Breast epithelium (tissue), 4 donors: ENCODE results near the gene WWOX. TPM values are rescaled to one million over a fixed set of nuclear protein-coding genes. Genes with fewer than 3 reads are reported as not detected.

Experiments used
- DNase-seq, 2 donors: peaks; one replicate each; pipeline ENCODE4 v3.0.0-alpha.2; 2019; ENCODE audit warnings: low spot score in 2 of 2
- H3K27ac ChIP-seq, 2 donors: fragments of 200-600 bp; sonication (generic) in 1 of 2; one replicate each; pipeline ENCODE4 v1.5.1; 2016 to 2019; ENCODE audit warnings: mild to moderate bottlenecking in 1 of 2
- H3K27me3 ChIP-seq, 2 donors: fragments of 200-600 bp; sonication (generic) in 1 of 2; one replicate each; pipeline versions ENCODE4 v1.5.1 to v1.6.0; 2017 to 2019; ENCODE audit warnings: control low read depth in 1 of 2, mild to moderate bottlenecking in 1 of 2
- H3K36me3 ChIP-seq: fragments of 200-600 bp; one replicate; pipeline ENCODE4 v1.5.1; 2019
- H3K4me1 ChIP-seq, 2 donors: fragments of 200-600 bp; sonication (generic); one replicate each; pipeline ENCODE4 v1.5.1; 2016 to 2019; ENCODE audit warnings: control low read depth in 1 of 2
- H3K4me3 ChIP-seq, 3 donors: fragments of 200-600 bp; sonication (generic); 1 replicate in 2 of 3; 2 replicates in 1 of 3; pipeline ENCODE4 v1.5.1; 2016 to 2019; ENCODE audit warnings: mild to moderate bottlenecking in 3 of 3, moderate library complexity in 2 of 3
- H3K9me3 ChIP-seq, 2 donors: fragments of 200-600 bp; sonication (generic) in 1 of 2; one replicate each; pipeline ENCODE4 v1.5.1; 2016 to 2019; ENCODE audit warnings: control low read depth in 1 of 2
- CTCF ChIP-seq, 3 donors: fragments of 450-650 bp; IDR thresholded peaks; one replicate each; pipeline ENCODE4 v1.5.1; 2016 to 2017; ENCODE audit warnings: antibody characterized with exemption in 3 of 3, mild to moderate bottlenecking in 3 of 3, moderate library complexity in 3 of 3
- POLR2A ChIP-seq: fragments of 450-650 bp; IDR thresholded peaks from one replicate; pipeline ENCODE4 v1.6.1; 2016; ENCODE audit warnings: antibody characterized with exemption, mild to moderate bottlenecking, moderate library complexity
- POLR2AphosphoS5 ChIP-seq, 3 donors: sonication (generic); formaldehyde crosslinking; IDR thresholded peaks; one replicate each; pipeline ENCODE4 v1.6.1; 2017; ENCODE audit warnings: antibody characterized with exemption in 3 of 3
- intact Hi-C: fragments of 100-400 bp; cut with DNase I; formaldehyde crosslinking; loops from one replicate; pipeline ENCODE4 v1.15.1; 2023; ENCODE audit warnings: low total_unique reads
- total RNA-seq, 3 donors: library from RNA; depleted of rRNA; stranded (reverse); fragments of >200 nt; gene quantifications; one replicate each; pipeline ENCODE4 v1.1.0, GENCODE V29; 2016

The WWOX gene
- total RNA-seq, 3 donors from 2014 or later, result 42.9 to 73.6 (median 43.4) TPM

- TF ChIP-seq CTCF (IDR thresholded peaks at IDR 0.05) (no peak), POLR2AphosphoS5 (IDR thresholded peaks at IDR 0.05) (no peak), POLR2A (no peak)
- DNase-seq, result no peak
- Histone ChIP-seq H3K27me3 (no peaks in the 10 kb centered on the region), H3K27ac (no peak overlapping the region), H3K36me3 (no peaks in the 10 kb centered on the region), H3K4me3 (no peak overlapping the region), H3K9me3 (no peaks in the 10 kb centered on the region), H3K4me1 (no peaks in the 10 kb centered on the region)
- intact Hi-C loops, result loop anchor here (5.0 kb wide), 1 partner anchor 1793 kb away; no protein-coding TSS in a partner anchor
Measured at GRCh38 chr16:78903843-78904242, 804.4 kb downstream of the WWOX start.

- Histone ChIP-seq H3K4me1 (no peaks in the 10 kb centered on the region), H3K27me3 (no peaks in the 10 kb centered on the region), H3K36me3 (no peaks in the 10 kb centered on the region), H3K4me3 (no peak overlapping the region), H3K27ac (no peak overlapping the region), H3K9me3 (no peaks in the 10 kb centered on the region)
- intact Hi-C loops, result no loop called here
- no peak for DNase-seq
- TF ChIP-seq POLR2A (no peak), CTCF (IDR thresholded peaks at IDR 0.05) (no peak), POLR2AphosphoS5 (IDR thresholded peaks at IDR 0.05) (no peak)
Measured at GRCh38 chr16:78906135-78906534, 806.7 kb downstream of the WWOX start.

- Histone ChIP-seq H3K36me3 (no peaks in the 10 kb centered on the region), H3K4me1 (no peaks in the 10 kb centered on the region), H3K27ac (no peak overlapping the region), H3K9me3 (no peaks in the 10 kb centered on the region), H3K27me3 (no peaks in the 10 kb centered on the region), H3K4me3 (no peak overlapping the region)
- no peak for DNase-seq
- intact Hi-C loops, result no loop called here
- no peak for TF ChIP-seq CTCF (IDR thresholded peaks at IDR 0.05)
- TF ChIP-seq POLR2A, result no peak
- no peak for TF ChIP-seq POLR2AphosphoS5 (IDR thresholded peaks at IDR 0.05)
Measured at GRCh38 chr16:78909226-78909625, 809.8 kb downstream of the WWOX start.

GRCh38 chr16:78915811-78916345 is 816.4 kb downstream of the WWOX start:
- DNase-seq, result no peak
- Histone ChIP-seq H3K36me3 (no peaks in the 10 kb centered on the region), H3K27me3 (no peaks in the 10 kb centered on the region), H3K4me1 (no peaks in the 10 kb centered on the region), H3K27ac (no peak overlapping the region), H3K4me3 (no peak overlapping the region), H3K9me3 (no peaks in the 10 kb centered on the region)
- no peak for TF ChIP-seq POLR2AphosphoS5 (IDR thresholded peaks at IDR 0.05)
- TF ChIP-seq CTCF (IDR thresholded peaks at IDR 0.05), result no peak
- TF ChIP-seq POLR2A, result no peak
- intact Hi-C loops, result no loop called here

- DNase-seq, result peak in 1 of 2 donors; percentile 29
- intact Hi-C loops, result no loop called here
- TF ChIP-seq POLR2AphosphoS5 (IDR thresholded peaks at IDR 0.05), result no peak
- Histone ChIP-seq H3K36me3 (no peaks in the 10 kb centered on the region), H3K4me1 (no peaks in the 10 kb centered on the region), H3K27ac (peak overlapping the region in 1 of 2 donors; percentile 38), H3K4me3 (no peak overlapping the region), H3K9me3 (no peaks in the 10 kb centered on the region), H3K27me3 (no peaks in the 10 kb centered on the region)
Measured at GRCh38 chr16:78916928-78917545, 817.6 kb downstream of the WWOX start.
